ENCODE data around the gene ABHD14A. TPM values are rescaled to one million over a fixed set of nuclear protein-coding genes. Genes with fewer than 3 reads are reported as not detected.

Gene ABHD14A
- total RNA-seq, 4 donors from 2014 or later = 1.8 to 16.6 (median 10.5) TPM

DNA sequence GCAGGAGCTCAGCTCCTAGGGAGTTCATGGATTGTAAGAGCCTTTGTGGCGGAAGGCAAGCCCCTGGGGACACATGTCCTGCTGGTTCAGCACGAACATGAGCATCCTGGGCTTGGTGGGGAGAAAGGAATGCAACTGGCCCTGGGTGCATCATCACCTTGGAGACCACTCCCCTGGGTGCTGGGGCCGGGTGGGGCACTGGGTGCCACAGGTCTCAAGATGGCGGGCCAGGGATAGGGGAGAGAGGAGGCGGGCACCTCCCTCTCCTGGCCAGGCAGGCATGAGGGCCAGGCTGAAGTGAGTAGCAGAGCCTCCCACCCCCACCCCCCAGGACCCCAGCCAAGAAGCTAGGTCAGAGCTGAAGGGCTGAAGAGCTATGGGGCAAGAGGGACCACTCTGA is 8.4 kb upstream of the ABHD14A start:
- H3K27me3 ChIP-seq = no peaks in the 10 kb centered on the region
- H3K4me3 ChIP-seq = peak overlapping the region; percentile 46 to 80
- peaks cover 0 to 15% of the 10 kb centered on the region in 2 donors for H3K4me1 ChIP-seq
- TF ChIP-seq, protein P1, sequence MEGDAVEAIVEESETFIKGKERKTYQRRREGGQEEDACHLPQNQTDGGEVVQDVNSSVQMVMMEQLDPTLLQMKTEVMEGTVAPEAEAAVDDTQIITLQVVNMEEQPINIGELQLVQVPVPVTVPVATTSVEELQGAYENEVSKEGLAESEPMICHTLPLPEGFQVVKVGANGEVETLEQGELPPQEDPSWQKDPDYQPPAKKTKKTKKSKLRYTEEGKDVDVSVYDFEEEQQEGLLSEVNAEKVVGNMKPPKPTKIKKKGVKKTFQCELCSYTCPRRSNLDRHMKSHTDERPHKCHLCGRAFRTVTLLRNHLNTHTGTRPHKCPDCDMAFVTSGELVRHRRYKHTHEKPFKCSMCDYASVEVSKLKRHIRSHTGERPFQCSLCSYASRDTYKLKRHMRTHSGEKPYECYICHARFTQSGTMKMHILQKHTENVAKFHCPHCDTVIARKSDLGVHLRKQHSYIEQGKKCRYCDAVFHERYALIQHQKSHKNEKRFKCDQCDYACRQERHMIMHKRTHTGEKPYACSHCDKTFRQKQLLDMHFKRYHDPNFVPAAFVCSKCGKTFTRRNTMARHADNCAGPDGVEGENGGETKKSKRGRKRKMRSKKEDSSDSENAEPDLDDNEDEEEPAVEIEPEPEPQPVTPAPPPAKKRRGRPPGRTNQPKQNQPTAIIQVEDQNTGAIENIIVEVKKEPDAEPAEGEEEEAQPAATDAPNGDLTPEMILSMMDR (IDR thresholded peaks at IDR 0.05) = no peak
- no peak for TF ChIP-seq POLR2A (IDR thresholded peaks at IDR 0.05)
- no peaks in the 10 kb centered on the region for H3K9me3 ChIP-seq
- no peaks in the 10 kb centered on the region for H3K36me3 ChIP-seq
- DNase-seq = no peak
- intact Hi-C loops (cut with DNase I; ENCODE audit: low total_unique reads) = no loop called here
- peak overlapping the region; percentile 89 to 94 for H3K27ac ChIP-seq

DNA sequence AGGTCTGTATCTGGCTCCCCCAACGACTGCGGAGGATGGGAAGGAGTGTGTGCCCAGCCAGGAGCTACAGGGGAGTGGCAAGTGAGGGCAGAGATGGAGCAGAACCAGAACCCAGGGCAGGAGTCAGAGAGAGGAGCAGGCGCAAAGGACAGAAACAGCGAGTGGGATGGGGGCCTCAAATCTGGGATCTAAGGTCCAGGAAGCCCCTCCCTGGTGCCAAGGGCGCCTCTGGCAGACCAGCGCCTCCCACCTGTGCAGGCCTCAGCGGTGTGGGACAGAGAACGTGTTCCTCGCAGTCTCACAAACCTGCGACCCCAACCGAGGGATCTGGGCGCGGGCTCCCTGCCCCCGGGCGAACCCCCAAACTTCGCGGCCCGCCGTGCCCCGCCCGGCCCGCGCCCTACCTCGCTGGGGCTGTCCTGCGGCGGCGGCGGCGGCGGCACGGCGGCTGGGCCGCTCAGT is 7.9 kb upstream of the ABHD14A start:
- Histone ChIP-seq H3K4me3 (peak overlapping the region; percentile 46 to 80), H3K36me3 (no peaks in the 10 kb centered on the region), H3K27ac (peak overlapping the region; percentile 89 to 94), H3K4me1 (peaks cover 0 to 15% of the 10 kb centered on the region in 2 donors), H3K9me3 (no peaks in the 10 kb centered on the region), H3K27me3 (no peaks in the 10 kb centered on the region)
- intact Hi-C loops (cut with DNase I; ENCODE audit: low total_unique reads) = no loop called here
- TF ChIP-seq, protein P1 (IDR thresholded peaks at IDR 0.05) = no peak
- TF ChIP-seq POLR2A (IDR thresholded peaks at IDR 0.05) = no peak
- DNase-seq = no peak

DNA sequence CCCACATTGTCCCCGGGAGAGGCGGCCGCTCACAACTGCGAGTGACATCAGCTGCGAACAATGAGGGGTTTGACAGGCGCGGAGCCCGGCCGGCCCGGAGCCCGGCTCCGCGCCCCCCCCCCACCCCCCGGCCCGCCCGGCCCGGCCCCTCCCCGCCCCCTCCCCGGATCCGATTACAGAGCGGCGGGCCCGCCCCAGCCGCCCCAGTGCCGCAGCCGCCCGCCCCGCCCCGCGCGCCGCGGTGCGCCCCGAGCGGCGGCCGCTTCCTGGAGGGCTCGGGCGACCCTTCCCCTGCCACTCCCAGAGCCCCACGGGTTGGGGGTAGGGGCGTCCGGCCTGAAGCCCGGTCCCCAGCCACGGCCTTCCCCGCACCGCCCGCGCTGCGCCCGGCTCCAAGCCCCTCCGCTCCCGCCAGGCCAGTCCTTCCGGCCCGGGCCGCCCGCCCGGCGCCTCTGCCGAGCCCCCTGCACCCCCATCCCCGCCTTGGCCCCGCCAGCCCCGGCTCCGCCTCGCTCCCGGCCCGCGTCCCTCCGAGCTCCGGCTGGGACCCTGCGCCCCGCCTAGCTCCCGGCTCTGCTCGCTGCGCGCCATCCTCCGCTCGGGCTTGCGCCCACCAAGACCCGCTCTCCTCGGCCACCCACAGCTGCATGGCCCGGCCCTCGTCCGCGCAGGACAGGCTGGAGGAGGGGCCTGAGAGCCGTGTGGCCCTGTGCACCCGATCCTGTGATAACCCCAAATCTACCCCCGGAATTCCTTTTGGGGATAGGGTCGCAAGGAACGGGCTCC is 7.3 kb upstream of the ABHD14A start, which contains the start of gene PCBP4:
Gene PCBP4 (minus strand): TSS at position 71 of the 786 bp plus-strand sequence. CDS start 6,214 bp downstream, outside the sequence.
- Histone ChIP-seq H3K4me3 (peak within 1 kb of the TSS; percentile 46 to 80), H3K27ac (peak within 1 kb of the TSS; percentile 89 to 94), H3K27me3 (no peaks in the 10 kb centered on the region), H3K4me1 (peaks cover 0 to 15% of the 10 kb centered on the region in 2 donors), H3K9me3 (no peaks in the 10 kb centered on the region), H3K36me3 (no peaks in the 10 kb centered on the region)
- TF ChIP-seq, protein P1 (IDR thresholded peaks at IDR 0.05) = no peak
- peak; percentile 30 to 92 for TF ChIP-seq POLR2A (IDR thresholded peaks at IDR 0.05)
- intact Hi-C loops (cut with DNase I; ENCODE audit: low total_unique reads) = no loop called here
- peak; percentile 74 to 76 for DNase-seq

DNA sequence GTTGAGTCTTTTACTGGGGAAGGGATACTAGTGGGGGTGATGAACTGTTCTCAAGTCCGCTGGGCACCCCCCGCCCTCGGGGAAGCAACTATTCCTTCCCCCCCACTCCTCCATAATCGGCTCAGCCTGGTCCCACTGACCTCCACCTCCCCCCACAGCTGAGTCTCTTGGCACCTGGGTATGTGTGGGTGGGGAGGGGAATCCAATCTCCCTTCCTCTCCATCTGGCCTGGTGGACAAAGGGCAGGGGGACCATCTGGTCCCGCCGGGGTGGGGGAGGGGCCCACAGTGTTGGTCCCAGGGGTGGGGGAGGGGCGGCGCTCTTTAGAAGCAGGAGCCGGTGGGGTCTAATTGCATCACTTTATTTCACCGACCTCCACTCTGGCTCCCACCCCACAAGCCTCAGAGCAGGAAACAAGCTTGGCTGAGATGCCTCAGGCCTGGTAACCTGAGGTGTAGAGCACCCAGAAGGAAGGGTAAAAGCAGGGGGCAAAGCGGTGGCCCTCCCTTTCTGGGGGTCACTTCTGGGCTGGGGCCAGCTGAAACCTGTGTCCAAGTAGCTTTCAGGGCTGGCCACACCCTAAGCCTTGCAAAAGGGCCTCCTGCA is 6.6 kb upstream of the ABHD14A start:
- H3K4me1 ChIP-seq = peaks cover 0 to 15% of the 10 kb centered on the region in 2 donors
- intact Hi-C loops (cut with DNase I; ENCODE audit: low total_unique reads) = no loop called here
- DNase-seq = peak in 1 of 2 donors; percentile 48

More for the DNA sequence above, 6.6 kb upstream of the ABHD14A start:
- no peaks in the 10 kb centered on the region for H3K9me3 ChIP-seq
- no peaks in the 10 kb centered on the region for H3K27me3 ChIP-seq
- H3K27ac ChIP-seq = peak overlapping the region; percentile 89 to 94
- H3K36me3 ChIP-seq = no peaks in the 10 kb centered on the region
- peak overlapping the region; percentile 46 to 80 for H3K4me3 ChIP-seq
- TF ChIP-seq, protein P1 (IDR thresholded peaks at IDR 0.05) = no peak
- no peak for TF ChIP-seq POLR2A (IDR thresholded peaks at IDR 0.05)

Data from uterus (tissue), 4 donors.